GM19025 (cell line): ENCODE data around the gene ACAN.

Experiments
- ATAC-seq: cut with Tn5 transposase; IDR thresholded peaks from one replicate; pipeline ENCODE4 v1.9.1; 2021; ENCODE audit warnings: mild to moderate bottlenecking, low read depth, moderate library complexity; ENCODE audit not compliant: unreplicated experiment

The ACAN gene

DNA sequence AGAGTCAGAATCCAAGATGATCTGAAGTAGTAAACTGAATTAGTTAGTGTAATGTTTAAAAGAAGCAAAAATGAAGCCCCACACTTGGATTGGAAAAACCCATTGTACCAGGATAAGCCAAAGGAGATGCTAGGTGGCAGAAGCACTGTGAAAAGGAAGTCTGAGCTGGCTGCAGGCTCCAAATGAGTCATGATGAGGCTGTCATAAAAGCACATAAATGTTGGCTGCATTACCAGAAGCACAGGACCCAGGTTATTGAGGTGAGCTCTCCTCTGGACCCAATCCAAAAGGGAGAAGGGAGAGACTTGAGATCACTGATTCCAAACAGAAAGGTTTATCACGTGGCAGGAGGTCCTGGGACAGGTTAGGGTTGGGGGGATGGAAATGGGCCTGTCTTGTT is 3.2 kb upstream of the ACAN start:
- no peak for ATAC-seq

DNA sequence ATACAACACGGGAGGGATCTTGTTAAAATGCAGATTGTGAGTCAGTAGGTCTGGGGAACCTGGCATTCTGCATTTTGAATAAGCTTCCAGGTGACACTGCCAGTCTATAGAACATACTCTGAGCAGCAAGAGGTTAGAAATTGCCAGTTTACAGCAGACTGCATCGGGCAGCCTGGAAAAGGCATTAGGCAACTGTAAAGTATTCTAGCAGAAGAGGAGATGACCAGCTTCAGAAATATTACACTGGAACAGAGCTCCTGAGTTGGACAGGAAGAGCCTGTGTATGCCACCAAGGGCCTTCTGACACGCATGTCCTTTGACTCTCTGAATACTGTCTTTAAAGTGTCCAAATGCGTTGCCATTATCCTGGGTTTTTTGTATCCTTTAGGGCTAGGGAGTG is 2.5 kb upstream of the ACAN start:
- ATAC-seq, result no peak

DNA sequence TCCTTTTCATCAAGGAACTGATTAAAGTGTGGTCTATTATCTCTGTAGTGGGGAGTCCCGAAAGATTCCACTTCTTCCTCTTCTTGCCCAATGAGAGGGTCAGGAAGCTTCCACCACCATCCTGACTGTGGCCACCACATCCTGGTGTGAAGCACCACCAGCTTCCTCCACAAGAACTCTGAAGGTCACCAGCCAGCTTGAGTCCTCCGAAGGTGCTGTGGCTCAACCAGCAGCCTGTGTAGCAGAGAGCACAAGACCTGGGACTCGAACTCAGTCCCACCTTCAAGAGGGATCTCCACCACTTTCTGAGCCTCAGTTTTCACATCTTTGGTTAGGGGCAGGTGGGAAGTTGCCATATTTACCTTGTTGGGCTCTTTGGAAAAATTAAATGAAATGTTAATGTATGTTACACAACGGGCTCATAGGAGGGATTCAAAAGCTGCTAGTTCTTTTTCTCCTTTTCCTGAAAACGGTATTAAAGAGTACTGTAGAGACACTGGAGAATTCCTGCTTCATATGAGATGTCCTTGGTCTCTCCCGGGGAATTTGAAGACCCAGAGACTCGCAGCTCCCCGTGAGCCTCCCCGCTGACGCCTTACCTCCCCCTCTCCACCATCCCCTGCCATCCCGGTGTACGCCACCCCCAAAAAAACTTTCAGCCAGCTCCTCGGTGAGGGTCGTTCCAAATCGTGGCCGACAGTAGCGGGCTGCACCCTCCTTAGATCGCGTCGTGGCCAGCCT is 816 bp upstream of the ACAN start:
- no peak for ATAC-seq

DNA sequence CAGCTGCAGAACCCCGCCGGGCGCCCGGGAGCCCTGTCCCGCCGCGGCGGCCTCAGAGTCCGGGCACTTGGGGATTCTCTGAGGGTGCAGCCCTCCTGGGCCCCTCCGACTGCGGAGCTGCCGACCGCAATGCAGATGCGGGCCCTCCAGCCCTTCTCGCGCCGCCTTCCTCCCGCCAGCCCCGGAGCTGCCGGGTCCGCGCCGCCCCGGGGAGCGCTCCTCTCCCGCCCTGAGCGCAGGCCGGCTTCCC is 320 bp upstream of the ACAN start:
- no peak for ATAC-seq

DNA sequence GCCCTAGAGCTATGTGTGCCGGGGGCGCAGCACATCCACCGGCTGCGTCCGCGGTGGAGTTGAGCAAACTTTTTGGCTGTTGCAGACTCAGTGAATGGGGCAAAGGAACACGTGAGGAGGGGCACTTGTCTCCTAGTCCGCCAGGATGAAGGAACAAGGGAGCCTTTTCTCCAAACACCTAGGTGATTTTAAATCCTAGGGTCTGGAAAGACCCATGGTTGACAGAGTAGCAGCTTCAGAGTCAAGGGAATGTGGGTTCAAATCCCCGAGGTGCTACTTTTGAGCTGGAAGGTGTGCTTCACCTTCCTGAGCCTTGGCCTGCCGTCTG is 648 bp downstream of the ACAN start:
- no peak for ATAC-seq

DNA sequence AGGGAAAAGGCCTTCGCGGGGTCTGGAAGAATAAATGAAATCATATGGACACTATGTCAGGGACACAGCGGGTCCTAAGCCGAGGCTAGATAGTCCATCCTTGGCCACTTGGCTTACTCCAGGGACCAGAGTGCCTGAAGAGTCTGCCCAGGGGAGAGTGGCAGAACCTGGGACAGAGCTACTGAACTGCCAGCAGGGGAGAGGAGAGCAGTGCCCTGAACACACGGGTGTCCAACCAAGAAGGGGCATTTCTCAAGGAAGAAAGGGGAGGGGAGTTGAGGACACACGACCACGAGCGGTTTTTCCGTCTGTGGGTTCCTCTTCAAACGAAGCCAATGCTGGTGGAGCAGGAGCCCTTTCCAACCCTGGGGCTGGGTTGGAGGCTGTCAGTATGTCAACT is 1.0 kb downstream of the ACAN start:
- ATAC-seq, result no peak

DNA sequence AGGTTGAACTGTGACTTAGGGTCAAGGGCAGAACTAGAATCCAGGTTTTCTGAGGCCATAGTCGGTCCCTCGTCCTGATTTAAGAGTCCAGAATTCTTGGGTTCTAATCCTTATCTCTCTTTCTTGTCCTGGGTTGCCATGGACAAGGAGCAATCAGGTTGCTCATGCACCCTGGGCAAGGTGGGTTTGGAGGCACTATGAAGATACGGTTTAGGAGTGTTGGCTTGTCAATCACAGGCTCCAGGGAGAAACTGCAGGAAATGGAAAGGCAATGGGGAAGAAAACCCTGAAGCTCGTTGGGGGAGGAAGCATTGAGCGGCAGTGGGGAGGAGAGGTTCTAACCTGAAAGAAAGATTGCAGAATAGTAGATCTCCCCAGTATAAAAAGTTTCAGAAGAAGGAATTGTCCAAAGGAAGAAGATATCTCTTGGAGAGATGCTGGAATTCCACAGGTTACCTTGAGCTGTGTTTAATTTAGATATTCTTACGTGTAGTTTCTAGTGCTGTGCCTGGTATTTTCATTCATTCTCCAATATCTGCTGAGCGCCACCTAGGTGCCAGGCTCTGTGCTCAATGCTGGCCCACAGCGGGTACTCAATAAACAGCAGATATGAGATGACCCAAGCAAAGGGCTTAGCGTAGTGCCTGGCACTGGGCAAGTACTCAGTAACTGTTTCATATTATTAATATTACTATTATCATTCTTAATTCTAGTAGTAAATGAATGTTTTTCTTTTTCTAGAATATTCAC is 2.0 kb downstream of the ACAN start:
- no peak for ATAC-seq

DNA sequence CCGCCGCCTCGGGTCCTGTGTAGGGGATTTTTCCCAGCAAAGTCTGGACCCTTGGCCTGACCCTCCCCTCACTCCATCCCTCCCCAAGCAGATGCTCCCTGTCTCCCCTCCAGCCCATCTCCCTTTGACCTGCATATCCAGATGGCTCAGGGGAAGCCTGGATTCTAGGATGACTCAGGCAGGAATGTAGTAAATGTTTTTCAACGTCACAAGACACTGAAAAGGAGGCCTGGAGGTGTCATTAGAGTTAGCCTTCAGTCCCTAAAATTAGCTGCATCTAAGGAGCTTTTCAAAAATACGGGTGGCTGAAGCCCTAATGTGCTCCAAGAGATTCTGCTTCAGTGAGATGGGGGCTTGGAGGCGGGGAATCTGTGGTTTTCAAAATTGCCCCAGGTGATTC is 7.2 kb downstream of the ACAN start:
- no peak for ATAC-seq

DNA sequence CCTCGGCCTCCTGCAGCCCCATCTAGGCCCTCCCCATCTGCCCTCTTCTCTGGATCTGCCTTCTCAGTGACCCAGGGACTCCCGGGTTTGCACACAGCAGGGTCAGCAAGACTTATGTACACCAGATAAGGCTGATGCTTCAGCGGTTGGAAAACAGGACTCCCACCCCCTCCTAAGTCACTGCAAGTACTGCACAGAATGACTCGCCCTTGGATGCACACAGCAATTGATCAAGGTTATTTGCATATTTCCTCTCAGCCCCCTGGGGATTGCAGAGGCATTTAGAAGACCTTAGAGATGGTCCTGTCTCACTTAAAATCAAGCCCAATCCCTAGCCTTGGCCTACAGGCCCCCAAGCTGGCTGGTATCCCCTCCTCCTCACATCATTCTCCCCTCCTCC is 8.9 kb downstream of the ACAN start:
- ATAC-seq, result no peak

DNA sequence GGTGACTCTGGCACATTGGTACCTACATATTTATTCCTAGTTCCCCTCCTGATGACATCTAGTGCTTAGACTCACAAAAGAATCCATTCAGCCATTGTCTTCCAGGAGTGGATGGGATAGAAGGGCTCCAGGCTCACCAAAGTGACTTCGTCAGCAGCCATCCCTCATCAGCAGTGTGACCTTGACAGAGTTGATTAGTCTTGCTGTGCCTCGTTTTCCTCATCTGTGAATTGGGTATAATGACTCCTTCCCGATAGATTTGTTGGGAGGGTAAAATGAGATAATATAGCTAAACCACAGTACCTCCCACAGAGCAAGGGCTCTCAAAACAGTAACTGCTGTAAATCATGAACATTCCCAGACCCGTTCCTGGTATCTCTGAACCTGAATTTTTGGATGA is 10.7 kb downstream of the ACAN start:
- no peak for ATAC-seq

DNA sequence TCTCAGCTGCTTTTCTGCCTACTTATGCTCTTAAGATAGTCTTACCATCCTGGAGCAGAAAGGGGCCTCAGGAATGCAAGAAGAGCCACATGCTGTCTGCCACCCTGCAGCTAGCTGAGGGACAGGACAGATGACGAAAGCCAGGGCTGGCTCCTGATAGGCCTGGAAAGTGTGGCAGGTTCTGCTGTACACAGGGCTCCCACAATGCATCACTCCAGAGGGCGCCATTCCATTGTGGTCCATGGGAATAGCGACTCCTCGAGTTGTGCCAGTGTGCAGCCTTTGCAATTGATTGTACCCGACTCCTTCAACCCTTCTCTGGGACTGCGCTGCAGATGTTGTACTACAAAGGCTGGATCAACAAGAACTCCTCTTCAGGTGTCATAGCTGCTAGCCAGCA is 11.2 kb downstream of the ACAN start:
- ATAC-seq, result no peak

DNA sequence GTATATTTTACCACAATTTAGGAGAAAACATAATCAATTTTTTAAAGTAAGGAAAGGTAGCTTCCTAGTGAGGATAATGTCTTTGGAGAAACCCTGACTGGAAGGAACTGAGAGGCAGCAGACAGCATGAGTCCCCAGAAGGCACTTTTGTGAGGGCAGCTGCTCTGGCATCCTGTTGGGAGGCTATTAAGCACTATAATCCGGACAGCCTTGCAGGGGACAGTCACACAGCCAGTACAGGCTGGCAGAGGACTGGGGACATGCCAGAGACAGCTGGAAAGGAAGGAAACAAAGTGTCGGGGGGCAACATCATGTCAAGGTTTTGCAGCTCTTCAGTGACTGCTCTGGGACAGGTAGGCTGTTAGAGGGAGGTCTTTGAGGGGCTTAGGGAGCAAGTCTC is 15.7 kb downstream of the ACAN start:
- ATAC-seq, result no peak

DNA sequence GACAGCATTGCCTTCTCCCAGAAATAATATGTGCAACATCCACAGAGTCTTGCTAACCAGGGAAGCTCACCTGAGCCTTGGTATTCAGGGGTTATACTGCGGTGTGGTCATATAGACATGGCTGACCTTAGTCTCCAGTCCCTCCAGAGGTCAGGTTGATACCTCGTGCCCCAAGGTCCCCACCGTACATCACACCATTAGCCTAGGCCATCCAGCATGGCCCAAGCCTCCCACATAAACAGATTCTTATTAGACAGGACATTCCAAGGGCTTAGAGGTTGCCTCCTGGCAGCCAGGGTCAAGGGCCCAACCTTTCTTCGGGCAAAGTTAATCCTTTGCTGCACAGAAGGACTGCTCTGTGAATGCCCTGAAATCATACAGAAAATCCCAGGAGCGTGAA is 18.8 kb downstream of the ACAN start:
- no peak for ATAC-seq

DNA sequence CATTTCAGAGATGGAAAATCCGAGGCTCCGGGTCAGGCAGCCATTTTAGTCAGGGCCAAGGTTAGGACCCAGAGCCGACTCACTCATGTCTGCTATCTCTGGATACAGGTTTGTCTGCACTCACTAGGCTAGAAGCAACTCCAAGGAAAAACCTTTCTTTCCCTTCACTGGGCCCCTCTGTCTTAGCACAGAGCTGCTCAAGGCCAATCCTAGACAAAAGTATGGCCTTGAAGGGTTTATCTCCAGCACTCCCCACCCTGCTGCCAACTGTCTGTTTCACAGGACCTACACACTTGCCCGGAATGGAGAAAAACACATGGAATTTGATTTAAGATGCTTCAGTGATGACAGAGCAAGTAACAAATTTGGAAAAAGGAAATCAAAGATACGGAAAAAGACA is 25.6 kb downstream of the ACAN start:
- ATAC-seq, result no peak

DNA sequence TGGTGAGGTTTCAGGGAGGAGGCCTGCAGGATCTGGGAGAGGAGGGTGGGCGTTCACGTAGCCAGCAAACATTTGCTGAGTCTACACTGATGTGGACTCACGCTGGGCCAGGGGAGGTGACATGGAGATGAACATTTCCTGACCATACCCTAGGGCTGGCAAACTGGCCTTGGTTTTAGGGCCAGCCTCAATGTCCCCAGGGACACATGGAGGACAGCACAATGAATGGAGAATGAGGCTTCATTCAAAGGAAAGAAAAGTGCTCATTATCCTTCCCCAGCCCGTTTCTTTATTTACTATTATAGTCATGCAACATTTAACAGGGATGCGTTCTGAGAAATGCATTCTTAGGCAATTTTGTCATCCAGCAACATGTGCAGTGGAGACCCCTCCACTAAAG is 26.8 kb downstream of the ACAN start:
- ATAC-seq, result no peak

DNA sequence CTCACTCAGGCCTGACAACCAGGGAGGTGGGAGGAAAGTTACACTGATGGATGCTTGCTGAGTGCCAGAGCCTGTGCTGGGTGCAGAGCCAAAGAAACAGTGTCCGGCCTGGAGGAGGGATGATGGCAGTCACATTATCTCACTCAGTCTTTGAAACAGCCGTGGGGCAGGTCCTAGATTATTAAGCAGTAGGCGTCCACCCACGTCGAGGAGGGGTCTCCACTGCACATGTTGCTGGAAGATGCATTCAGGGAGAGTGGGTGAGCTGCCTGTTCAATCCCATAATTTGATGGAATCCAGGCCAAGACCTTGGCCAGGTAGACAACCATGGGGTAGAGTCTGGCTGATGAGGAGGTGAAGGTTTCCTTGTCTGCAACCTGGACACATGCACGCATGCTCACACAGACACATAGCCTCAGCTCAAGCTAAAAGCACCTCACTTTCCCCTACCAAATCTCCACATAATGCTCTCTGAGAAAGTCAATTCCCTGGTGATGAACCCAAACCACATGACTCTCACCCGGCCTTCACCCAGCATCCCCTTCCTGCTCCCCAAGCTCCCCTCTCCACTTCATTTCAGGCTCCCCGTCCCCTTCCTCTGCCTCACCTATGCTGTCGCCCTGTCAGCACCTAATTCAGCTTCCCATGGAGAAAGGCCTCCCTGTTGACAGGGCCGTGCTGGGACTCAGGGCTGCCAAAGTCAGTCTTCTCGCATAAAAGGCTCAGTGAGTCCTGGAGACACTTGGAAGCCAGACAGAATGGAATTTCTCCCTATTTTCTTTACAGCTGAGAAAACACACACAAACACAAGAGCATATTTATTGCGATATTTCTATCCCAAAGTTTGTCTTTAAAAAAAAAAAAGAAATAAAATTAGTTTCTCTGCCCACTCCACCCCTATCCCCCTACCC is 29.8 kb downstream of the ACAN start:
- no peak for ATAC-seq

DNA sequence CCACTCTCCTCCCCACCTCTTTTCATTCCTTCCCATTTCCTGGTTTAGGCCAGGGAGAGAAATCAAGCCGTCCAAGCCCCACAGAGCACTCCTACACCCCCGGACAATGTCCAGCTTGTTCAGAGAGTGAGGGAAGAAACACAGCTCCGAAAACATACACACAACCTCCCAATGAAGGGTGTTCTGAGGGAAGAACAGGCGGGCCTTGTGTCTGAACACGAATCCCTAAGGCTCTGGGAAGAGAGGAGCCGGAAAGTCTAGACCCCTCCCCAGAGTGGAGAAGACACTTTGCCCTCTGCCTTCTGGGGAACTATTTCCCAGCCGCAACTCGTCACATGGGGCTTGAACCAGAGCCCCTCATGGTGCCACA is 30.5 kb downstream of the ACAN start:
- no peak for ATAC-seq

DNA sequence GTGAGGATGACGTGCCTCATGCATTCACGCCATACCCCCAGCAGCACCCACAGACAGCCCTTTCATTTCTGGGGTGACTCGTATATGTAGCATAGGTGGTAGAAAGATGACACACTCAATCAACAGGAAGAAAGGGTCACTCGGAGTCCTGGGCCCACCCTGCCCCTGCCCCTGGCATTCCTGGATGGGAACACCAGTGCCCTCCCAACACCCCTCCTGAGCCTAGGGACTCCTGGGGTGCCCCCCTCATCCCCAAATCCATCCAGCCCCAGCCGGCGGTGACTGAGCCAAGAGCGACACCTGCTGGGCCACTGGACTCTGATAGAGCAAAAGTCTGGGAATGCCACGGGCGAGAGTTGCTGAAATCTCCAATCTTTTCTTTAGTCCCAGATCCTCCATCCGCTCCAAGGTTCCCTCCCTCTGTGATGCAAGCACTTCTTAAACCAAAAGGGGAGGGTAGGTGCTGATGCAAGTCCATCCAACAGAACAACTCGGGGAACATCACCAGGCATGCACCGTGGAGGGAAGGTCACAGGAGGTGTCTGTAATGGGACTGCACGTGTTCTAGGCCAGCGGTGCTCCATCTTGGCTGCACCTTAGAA is 31.1 kb downstream of the ACAN start:
- no peak for ATAC-seq

DNA sequence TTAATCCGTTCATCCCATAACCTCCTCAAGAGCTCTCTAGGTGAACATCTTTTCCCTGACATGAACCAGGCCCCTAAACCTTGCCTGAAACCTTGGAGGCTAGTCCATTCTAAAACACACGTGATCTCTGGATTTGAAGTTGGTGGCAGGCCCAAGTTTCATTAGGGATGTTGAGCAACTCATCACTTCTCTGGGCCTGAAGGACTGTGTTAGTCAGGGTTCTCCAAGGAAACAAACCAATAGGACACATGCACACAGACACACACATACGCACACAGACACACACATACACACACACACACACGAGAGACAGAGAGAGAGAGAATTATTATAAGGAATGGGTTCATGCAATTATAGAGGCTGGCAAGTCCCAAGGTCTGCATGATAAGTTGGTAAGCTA is 31.9 kb downstream of the ACAN start:
- no peak for ATAC-seq

DNA sequence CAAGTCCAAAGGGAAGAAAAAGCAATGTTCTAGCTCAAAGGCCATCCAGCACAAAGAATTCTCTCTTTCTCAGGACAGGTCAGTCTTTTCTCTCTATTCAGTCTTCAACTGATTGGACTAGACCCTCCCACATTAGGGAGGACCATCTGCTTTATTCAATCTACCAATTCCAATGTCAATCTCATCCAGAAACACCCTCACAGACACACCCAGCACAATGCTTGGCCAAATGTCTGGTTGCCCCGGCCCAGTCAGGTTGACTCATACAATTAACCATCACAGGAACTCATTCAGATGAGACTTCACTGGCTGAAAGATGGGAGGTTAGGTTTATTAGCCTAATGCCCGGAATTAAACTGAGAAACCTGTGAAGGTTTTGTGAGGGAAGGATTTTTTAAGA is 32.4 kb downstream of the ACAN start:
- no peak for ATAC-seq

DNA sequence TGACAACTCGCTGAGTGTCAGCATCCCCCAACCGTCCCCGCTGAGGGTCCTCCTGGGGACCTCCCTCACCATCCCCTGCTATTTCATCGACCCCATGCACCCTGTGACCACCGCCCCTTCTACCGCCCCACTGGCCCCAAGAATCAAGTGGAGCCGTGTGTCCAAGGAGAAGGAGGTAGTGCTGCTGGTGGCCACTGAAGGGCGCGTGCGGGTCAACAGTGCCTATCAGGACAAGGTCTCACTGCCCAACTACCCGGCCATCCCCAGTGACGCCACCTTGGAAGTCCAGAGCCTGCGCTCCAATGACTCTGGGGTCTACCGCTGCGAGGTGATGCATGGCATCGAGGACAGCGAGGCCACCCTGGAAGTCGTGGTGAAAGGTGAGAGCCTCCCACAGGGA is 35.4 kb downstream of the ACAN start:
- ATAC-seq, result no peak
